PC-3 (cell line): Measurements from ENCODE around the gene KLHL6. TPM values are rescaled to one million over a fixed set of nuclear protein-coding genes. Genes with fewer than 3 reads are reported as not detected.

ENCODE experiments used
- ATAC-seq: fragments of 200-7000 bp; cut with Tn5 transposase; 2 replicates; pipeline ENCODE4 v1.9.1; 2020; ENCODE audit warnings: mild to moderate bottlenecking, moderate library complexity
- BruUV-seq: library from RNA; stranded (reverse); fragments of 400-500 nt; replicated peaks from 2 replicates; lab custom pipeline; 2021; lab: Mats Ljungman, UMichigan
- CTCF ChIA-PET: fragments of 300-600 bp; sonication (Branson Sonifier 250); formaldehyde crosslinking; loops from one replicate; lab custom pipeline; 2022; ENCODE audit warnings: antibody characterized with exemption; lab: Charles Lee
- POLR2A ChIA-PET: fragments of 300-600 bp; sonication (Branson Sonifier 250); formaldehyde crosslinking; loops from one replicate; lab custom pipeline; 2022; ENCODE audit warnings: antibody characterized with exemption; ENCODE audit not compliant: unreplicated experiment; lab: Charles Lee
- DNase-seq: peaks from one replicate; pipeline ENCODE4 v3.0.0-alpha.2; 2015
- H2AFZ ChIP-seq: fragments of 300-600 bp; sonication (generic); 2 replicates; pipeline ENCODE4 v1.6.0; 2016; ENCODE audit warnings: antibody characterized with exemption, low read length
- H3F3A ChIP-seq: fragments of 300-600 bp; sonication (generic); one replicate; pipeline ENCODE4 v1.6.0; 2017; ENCODE audit warnings: antibody characterized with exemption, low read length, control low read depth, mild to moderate bottlenecking; ENCODE audit not compliant: unreplicated experiment
- H3K27ac ChIP-seq: fragments of 300-600 bp; sonication (generic); 2 replicates; pipeline ENCODE4 v1.5.1; 2016; ENCODE audit warnings: mild to moderate bottlenecking, low read length
- H3K27me3 ChIP-seq: fragments of 300-600 bp; sonication (generic); 2 replicates; pipeline ENCODE4 v1.6.1; 2016; ENCODE audit warnings: low read length, mixed read lengths
- H3K36me3 ChIP-seq: fragments of 300-600 bp; sonication (generic); 2 replicates; pipeline ENCODE4 v1.6.1; 2016; ENCODE audit warnings: low read depth, mixed run types, low read length, mixed read lengths
- H3K4me1 ChIP-seq: fragments of 300-600 bp; sonication (generic); 2 replicates; pipeline ENCODE4 v1.5.1; 2016; ENCODE audit warnings: low read length; ENCODE audit not compliant: insufficient read depth
- H3K4me2 ChIP-seq: fragments of 300-600 bp; sonication (generic); 2 replicates; pipeline ENCODE4 v1.6.0; 2016; ENCODE audit warnings: low read length
- H3K4me3 ChIP-seq: fragments of 300-600 bp; sonication (generic); 2 replicates; pipeline ENCODE4 v1.5.1; 2016; ENCODE audit warnings: mild to moderate bottlenecking, low read length, mixed read lengths
- H3K79me2 ChIP-seq: fragments of 300-600 bp; sonication (generic); 2 replicates; pipeline ENCODE4 v1.6.1; 2017; ENCODE audit warnings: low read length, mixed read lengths
- H3K9ac ChIP-seq: fragments of 300-600 bp; sonication (generic); 2 replicates; pipeline ENCODE4 v1.6.0; 2016; ENCODE audit warnings: mild to moderate bottlenecking, low read length
- H3K9me2 ChIP-seq: fragments of 300-600 bp; sonication (generic); replicated peaks from 2 replicates; pipeline ENCODE4 v1.6.1; 2016; ENCODE audit warnings: mixed run types, low read length, mixed read lengths
- H3K9me3 ChIP-seq: fragments of 300-600 bp; sonication (generic); 2 replicates; pipeline ENCODE4 v1.6.1; 2016; ENCODE audit warnings: low read length, mixed read lengths
- H4K20me1 ChIP-seq: fragments of 300-600 bp; sonication (generic); 2 replicates; pipeline ENCODE4 v1.6.1; 2016; ENCODE audit warnings: low read length, mixed read lengths
- EZH2 ChIP-seq: fragments of 300-600 bp; sonication (generic); IDR thresholded peaks from one replicate; pipeline ENCODE4 v1.6.1; 2017; ENCODE audit warnings: antibody characterized with exemption, mild to moderate bottlenecking, low read length; ENCODE audit not compliant: unreplicated experiment
- EZH2phosphoT487 ChIP-seq: fragments of 300-600 bp; sonication (generic); IDR thresholded peaks from 2 replicates; pipeline ENCODE4 v1.6.1; 2018; ENCODE audit warnings: mild to moderate bottlenecking, antibody characterized with exemption, low read length, borderline replicate concordance
- intact Hi-C: fragments of 100-400 bp; cut with micrococcal nuclease; formaldehyde crosslinking; loops from 2 replicates; pipeline ENCODE4 v1.9.0; 2023
- total RNA-seq: library from RNA; depleted of rRNA; stranded (reverse); fragments of >200 nt; gene quantifications from 2 replicates; pipeline ENCODE4 v1.2.3, GENCODE V29; 2014
- TF ChIP-seq, protein P1 (sequence below): fragments of 300-600 bp; sonication (generic); conservative IDR thresholded peaks from 2 replicates; pipeline ENCODE4 v1.5.1; 2017; ENCODE audit warnings: antibody characterized with exemption, low read depth, mild to moderate bottlenecking, low read length

The KLHL6 gene
- total RNA-seq, 1 experiment from 2014 or later: not detected

- Histone ChIP-seq H4K20me1 (no peaks in the 10 kb centered on the region), H3K4me3 (no peak overlapping the region), H3F3A (no peaks in the 10 kb centered on the region), H3K79me2 (no peaks in the 10 kb centered on the region), H3K9ac (no peak overlapping the region), H3K9me2 (no peaks in the 10 kb centered on the region), H3K27ac (no peak overlapping the region), H3K4me1 (peaks cover 27% of the 10 kb centered on the region), H3K4me2 (no peak overlapping the region), H3K36me3 (no peaks in the 10 kb centered on the region), H3K9me3 (no peaks in the 10 kb centered on the region), H3K27me3 (no peaks in the 10 kb centered on the region), H2AFZ (no peak overlapping the region)
- ChIA-PET POLR2A (no interaction called here), CTCF (interaction anchor here (0.7 to 0.9 kb wide), 2 partner anchors 17 to 886 kb away, joined by 3 read pairs; no protein-coding TSS in a partner anchor)
- intact Hi-C loops: no loop called here
- TF ChIP-seq EZH2: no peak
- TF ChIP-seq, protein P1, sequence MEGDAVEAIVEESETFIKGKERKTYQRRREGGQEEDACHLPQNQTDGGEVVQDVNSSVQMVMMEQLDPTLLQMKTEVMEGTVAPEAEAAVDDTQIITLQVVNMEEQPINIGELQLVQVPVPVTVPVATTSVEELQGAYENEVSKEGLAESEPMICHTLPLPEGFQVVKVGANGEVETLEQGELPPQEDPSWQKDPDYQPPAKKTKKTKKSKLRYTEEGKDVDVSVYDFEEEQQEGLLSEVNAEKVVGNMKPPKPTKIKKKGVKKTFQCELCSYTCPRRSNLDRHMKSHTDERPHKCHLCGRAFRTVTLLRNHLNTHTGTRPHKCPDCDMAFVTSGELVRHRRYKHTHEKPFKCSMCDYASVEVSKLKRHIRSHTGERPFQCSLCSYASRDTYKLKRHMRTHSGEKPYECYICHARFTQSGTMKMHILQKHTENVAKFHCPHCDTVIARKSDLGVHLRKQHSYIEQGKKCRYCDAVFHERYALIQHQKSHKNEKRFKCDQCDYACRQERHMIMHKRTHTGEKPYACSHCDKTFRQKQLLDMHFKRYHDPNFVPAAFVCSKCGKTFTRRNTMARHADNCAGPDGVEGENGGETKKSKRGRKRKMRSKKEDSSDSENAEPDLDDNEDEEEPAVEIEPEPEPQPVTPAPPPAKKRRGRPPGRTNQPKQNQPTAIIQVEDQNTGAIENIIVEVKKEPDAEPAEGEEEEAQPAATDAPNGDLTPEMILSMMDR: no peak
- no peak for TF ChIP-seq EZH2phosphoT487
- ATAC-seq (no peak), DNase-seq (no peak)
- BruUV-seq: no TSS peak
These were observed 69.9 kb downstream of the KLHL6 start for GRCh38 chr3:183485585-183485984.

DNA sequence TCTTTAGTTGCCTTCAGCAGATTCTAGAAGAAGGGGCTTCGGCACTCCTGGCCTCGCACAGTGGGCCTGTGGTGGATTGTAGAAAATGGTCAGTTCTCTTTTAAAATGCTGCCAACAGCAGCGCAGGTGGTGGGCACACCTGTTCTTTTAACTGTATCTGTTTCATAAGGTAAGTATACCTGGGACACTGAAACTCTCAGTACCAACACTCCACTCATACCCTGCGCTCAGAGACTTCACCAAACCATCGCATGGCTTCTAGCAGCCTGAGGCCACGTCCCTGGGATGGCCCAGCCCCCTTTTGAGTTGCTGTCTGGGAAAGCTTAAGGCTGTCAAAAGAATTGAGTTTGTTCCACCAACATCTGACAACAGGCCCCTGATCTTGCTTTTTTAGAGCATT, 70.4 kb downstream of the KLHL6 start:
- TF ChIP-seq EZH2phosphoT487 (no peak), EZH2 (no peak)
- TF ChIP-seq, protein P1: no peak
- Histone ChIP-seq H3K9me3 (no peaks in the 10 kb centered on the region), H3K9me2 (no peaks in the 10 kb centered on the region), H3K4me1 (peaks cover 22% of the 10 kb centered on the region), H3F3A (no peaks in the 10 kb centered on the region), H3K36me3 (no peaks in the 10 kb centered on the region), H2AFZ (no peak overlapping the region), H3K27me3 (no peaks in the 10 kb centered on the region), H3K27ac (no peak overlapping the region), H3K4me2 (no peak overlapping the region), H3K9ac (no peak overlapping the region), H3K79me2 (no peaks in the 10 kb centered on the region), H3K4me3 (no peak overlapping the region), H4K20me1 (no peaks in the 10 kb centered on the region)
- ChIA-PET CTCF (interaction anchor here (0.7 to 0.9 kb wide), 2 partner anchors 18 to 887 kb away, joined by 3 read pairs; no protein-coding TSS in a partner anchor), POLR2A (interaction anchor here (0.6 kb wide), 1 partner anchor 52 kb away, joined by 3 read pairs; no protein-coding TSS in a partner anchor)
- no TSS peak for BruUV-seq
- ATAC-seq: no peak
- DNase-seq: no peak
- intact Hi-C loops: no loop called here

GRCh38 chr3:183484431-183485075, 71.0 kb downstream of the KLHL6 start:
- no TSS peak for BruUV-seq
- intact Hi-C loops: no loop called here
- Histone ChIP-seq H3K9me2 (no peaks in the 10 kb centered on the region), H3K4me2 (no peak overlapping the region), H3K79me2 (no peaks in the 10 kb centered on the region), H3K27ac (no peak overlapping the region), H3K4me1 (peaks cover 16% of the 10 kb centered on the region), H3K27me3 (no peaks in the 10 kb centered on the region), H3F3A (no peaks in the 10 kb centered on the region), H3K4me3 (no peak overlapping the region), H3K9ac (no peak overlapping the region), H2AFZ (no peak overlapping the region), H3K36me3 (no peaks in the 10 kb centered on the region), H3K9me3 (no peaks in the 10 kb centered on the region), H4K20me1 (no peaks in the 10 kb centered on the region)
- TF ChIP-seq EZH2phosphoT487 (no peak), EZH2 (no peak)
- TF ChIP-seq, protein P1: no peak
- ChIA-PET POLR2A (interaction anchor here (0.6 kb wide), 1 partner anchor 52 kb away, joined by 3 read pairs; no protein-coding TSS in a partner anchor), CTCF (no interaction called here)
- DNase-seq (no peak), ATAC-seq (no peak)
